Neural progenitor cell (in vitro differentiated cells): ENCODE results near the gene GPR150. TPM values are rescaled to one million over a fixed set of nuclear protein-coding genes. Genes with fewer than 3 reads are reported as not detected.

Experiments used
- DNase-seq: peaks from one replicate; pipeline ENCODE4 v3.0.0-alpha.2; 2016; ENCODE audit warnings: low spot score
- H2AFZ ChIP-seq: fragments of 200-600 bp; sonication (generic); replicated peaks from 2 replicates; pipeline ENCODE4 v1.6.1; 2016; ENCODE audit warnings: antibody characterized with exemption
- H3F3A ChIP-seq: fragments of 200-600 bp; sonication (generic); 2 replicates; pipeline ENCODE4 v1.6.1; 2016; ENCODE audit warnings: antibody characterized with exemption, low read depth
- H3K27ac ChIP-seq: fragments of 200-600 bp; sonication (generic); 2 replicates; pipeline ENCODE4 v1.5.1; 2016; ENCODE audit warnings: mild to moderate bottlenecking
- H3K27me3 ChIP-seq: fragments of 200-600 bp; sonication (generic); 2 replicates; pipeline ENCODE4 v1.6.1; 2016; ENCODE audit warnings: mild to moderate bottlenecking, moderate library complexity
- H3K36me3 ChIP-seq: fragments of 200-600 bp; sonication (generic); 2 replicates; pipeline ENCODE4 v1.5.1; 2016
- H3K4me1 ChIP-seq: fragments of 200-600 bp; sonication (generic); 2 replicates; pipeline ENCODE4 v1.6.1; 2016; ENCODE audit warnings: mixed run types
- H3K4me2 ChIP-seq: fragments of 200-600 bp; sonication (generic); 2 replicates; pipeline ENCODE4 v1.6.1; 2016
- H3K4me3 ChIP-seq: fragments of 200-600 bp; sonication (generic); 2 replicates; pipeline ENCODE4 v1.5.1; 2016
- H3K79me2 ChIP-seq: fragments of 200-600 bp; sonication (generic); 2 replicates; pipeline ENCODE4 v1.6.1; 2016; ENCODE audit warnings: low read depth
- H3K9ac ChIP-seq: fragments of 200-600 bp; sonication (generic); 2 replicates; pipeline ENCODE4 v1.6.1; 2016
- H3K9me3 ChIP-seq: fragments of 200-600 bp; sonication (generic); 2 replicates; pipeline ENCODE4 v1.5.1; 2016; ENCODE audit warnings: low read depth
- H4K20me1 ChIP-seq: fragments of 200-600 bp; sonication (generic); 2 replicates; pipeline ENCODE4 v1.6.1; 2016; ENCODE audit warnings: low read depth
- H3K27ac Mint-ChIP-seq: 3 replicates; pipeline ENCODE4 v1.8.0; 2021; ENCODE audit warnings: mixed read lengths
- H3K27me3 Mint-ChIP-seq: 2 replicates; pipeline ENCODE4 v1.8.0; 2022; ENCODE audit warnings: low read depth, mild to moderate bottlenecking, inconsistent platforms, moderate library complexity, mixed read lengths; ENCODE audit not compliant: insufficient read depth
- H3K36me3 Mint-ChIP-seq: 3 replicates; pipeline ENCODE4 v1.8.0; 2021; ENCODE audit warnings: mixed read lengths
- H3K4me1 Mint-ChIP-seq: 3 replicates; pipeline ENCODE4 v1.8.0; 2021; ENCODE audit warnings: mixed read lengths
- H3K4me3 Mint-ChIP-seq: 3 replicates; pipeline ENCODE4 v1.8.0; 2021; ENCODE audit warnings: mild to moderate bottlenecking, moderate library complexity, mixed read lengths
- H3K9me3 Mint-ChIP-seq: 3 replicates; pipeline ENCODE4 v1.8.0; 2020; ENCODE audit warnings: mixed read lengths
- CTCF ChIP-seq: fragments of 200-600 bp; sonication (generic); IDR thresholded peaks from 2 replicates; pipeline ENCODE4 v1.5.1; 2017; ENCODE audit warnings: antibody characterized with exemption, mild to moderate bottlenecking
- EZH2 ChIP-seq: fragments of 200-600 bp; sonication (generic); IDR thresholded peaks from 2 replicates; pipeline ENCODE4 v1.6.1; 2017; ENCODE audit warnings: antibody characterized with exemption, mild to moderate bottlenecking, moderate library complexity
- EZH2phosphoT487 ChIP-seq: fragments of 200-600 bp; sonication (generic); IDR thresholded peaks from 2 replicates; pipeline ENCODE4 v1.6.1; 2017; ENCODE audit warnings: antibody characterized with exemption
- total RNA-seq: library from RNA; depleted of rRNA; stranded (reverse); fragments of >200 nt; gene quantifications from 2 replicates; pipeline ENCODE4 v1.2.3, GENCODE V29; 2015; ENCODE audit warnings: low replicate concordance

Gene GPR150
- total RNA-seq, 1 donor from 2014 or later: not detected

GRCh38 chr5:95638632-95639031 lies 18.7 kb downstream of the GPR150 start:
- H3K4me2 ChIP-seq: no peak overlapping the region
- no peak overlapping the region for H3K27ac ChIP-seq
- no peaks in the 10 kb centered on the region for H3K9me3 ChIP-seq
- no peak for TF ChIP-seq EZH2phosphoT487
- no peak for TF ChIP-seq EZH2
- TF ChIP-seq CTCF: no peak
- no peaks in the 10 kb centered on the region for H4K20me1 ChIP-seq
- no peaks in the 10 kb centered on the region for H3F3A ChIP-seq
- DNase-seq: no peak
- no peak overlapping the region for H3K4me3 ChIP-seq
- H3K4me1 ChIP-seq: no peaks in the 10 kb centered on the region
- no peak overlapping the region for H3K27ac Mint-ChIP-seq
- no peaks in the 10 kb centered on the region for H3K4me1 Mint-ChIP-seq
- H3K9ac ChIP-seq: no peak overlapping the region
- no peaks in the 10 kb centered on the region for H3K36me3 ChIP-seq
- peaks cover under 1% of the 10 kb centered on the region for H3K27me3 Mint-ChIP-seq
- no peaks in the 10 kb centered on the region for H3K9me3 Mint-ChIP-seq
- no peak overlapping the region for H2AFZ ChIP-seq
- no peaks in the 10 kb centered on the region for H3K27me3 ChIP-seq
- H3K4me3 Mint-ChIP-seq: no peak overlapping the region
- H3K79me2 ChIP-seq: no peaks in the 10 kb centered on the region
- H3K36me3 Mint-ChIP-seq: no peaks in the 10 kb centered on the region

GRCh38 chr5:95641741-95642220 lies 21.9 kb downstream of the GPR150 start:
- Mint-ChIP-seq H3K4me1 (no peaks in the 10 kb centered on the region), H3K36me3 (no peaks in the 10 kb centered on the region), H3K4me3 (no peak overlapping the region), H3K27me3 (no peaks in the 10 kb centered on the region), H3K9me3 (no peaks in the 10 kb centered on the region), H3K27ac (no peak overlapping the region)
- no peaks in the 10 kb centered on the region for H3K79me2 ChIP-seq
- no peaks in the 10 kb centered on the region for H3K9me3 ChIP-seq
- no peak overlapping the region for H3K27ac ChIP-seq
- no peaks in the 10 kb centered on the region for H3K36me3 ChIP-seq
- peaks cover 8% of the 10 kb centered on the region for H3F3A ChIP-seq
- H3K4me1 ChIP-seq: no peaks in the 10 kb centered on the region
- no peak overlapping the region for H3K4me3 ChIP-seq
- no peak overlapping the region for H2AFZ ChIP-seq
- no peaks in the 10 kb centered on the region for H4K20me1 ChIP-seq
- no peak overlapping the region for H3K9ac ChIP-seq
- H3K4me2 ChIP-seq: no peak overlapping the region
- no peaks in the 10 kb centered on the region for H3K27me3 ChIP-seq
- DNase-seq: no peak
- TF ChIP-seq CTCF (no peak), EZH2phosphoT487 (no peak), EZH2 (no peak)

- Histone ChIP-seq H3K27me3 (no peaks in the 10 kb centered on the region), H3K4me1 (no peaks in the 10 kb centered on the region), H3K79me2 (no peaks in the 10 kb centered on the region), H3K9me3 (no peaks in the 10 kb centered on the region), H3F3A (peaks cover 14% of the 10 kb centered on the region), H3K4me2 (no peak overlapping the region), H3K4me3 (no peak overlapping the region), H2AFZ (no peak overlapping the region), H3K9ac (no peak overlapping the region), H3K27ac (no peak overlapping the region), H3K36me3 (no peaks in the 10 kb centered on the region), H4K20me1 (no peaks in the 10 kb centered on the region)
- Mint-ChIP-seq H3K36me3 (no peaks in the 10 kb centered on the region), H3K27me3 (no peaks in the 10 kb centered on the region), H3K4me3 (no peak overlapping the region), H3K4me1 (no peaks in the 10 kb centered on the region), H3K9me3 (no peaks in the 10 kb centered on the region), H3K27ac (no peak overlapping the region)
- DNase-seq: no peak
- TF ChIP-seq EZH2: no peak
- TF ChIP-seq CTCF: no peak
- TF ChIP-seq EZH2phosphoT487: no peak
Observed at GRCh38 chr5:95643152-95643551, 23.3 kb downstream of the GPR150 start.
